WTC11 (cell line): Measurements from ENCODE around the gene LIMS1.
"Not testable (repeated sequence)": the region's sequence is repeated elsewhere in the genome, so short reads cannot be mapped to it uniquely, and the experiment has no call there.

ENCODE experiments used
- ATF1 ChIP-seq: sonication (generic); formaldehyde crosslinking; IDR thresholded peaks from 2 replicates; pipeline ENCODE4 v1.8.1; 2023; ENCODE audit warnings: mild to moderate bottlenecking, moderate library complexity, missing genetic modification reagents
- CREM ChIP-seq: sonication (generic); formaldehyde crosslinking; IDR thresholded peaks from 2 replicates; pipeline ENCODE4 v1.8.1; 2022; ENCODE audit warnings: mild to moderate bottlenecking, missing genetic modification reagents, moderate library complexity
- FOXK1 ChIP-seq: sonication (generic); formaldehyde crosslinking; IDR thresholded peaks from 2 replicates; pipeline ENCODE4 v1.8.0; 2022; ENCODE audit warnings: mild to moderate bottlenecking, moderate library complexity, missing genetic modification reagents
- NR2C2 ChIP-seq: sonication (generic); formaldehyde crosslinking; IDR thresholded peaks from 2 replicates; pipeline ENCODE4 v1.8.0; 2022; ENCODE audit warnings: mild to moderate bottlenecking, missing genetic modification reagents
- TEAD1 ChIP-seq: sonication (generic); formaldehyde crosslinking; IDR thresholded peaks from 2 replicates; pipeline ENCODE4 v1.8.0; 2022; ENCODE audit warnings: mild to moderate bottlenecking, missing genetic modification reagents
- ZNF263 ChIP-seq: sonication (generic); formaldehyde crosslinking; IDR thresholded peaks from 2 replicates; pipeline ENCODE4 v1.8.1; 2022; ENCODE audit warnings: low read depth, mild to moderate bottlenecking, moderate library complexity, missing genetic modification reagents
- TF ChIP-seq, protein P1 (sequence below): fragments of 200-600 bp; IDR thresholded peaks from 2 replicates; pipeline ENCODE4 v1.8.0; 2022; ENCODE audit warnings: antibody characterized with exemption
- TF ChIP-seq, protein P2 (sequence below): sonication (generic); formaldehyde crosslinking; IDR thresholded peaks from 2 replicates; pipeline ENCODE4 v1.8.0; 2022; ENCODE audit warnings: mild to moderate bottlenecking, missing genetic modification reagents
- TF ChIP-seq, protein P3 (sequence below): sonication (generic); formaldehyde crosslinking; IDR thresholded peaks from 2 replicates; pipeline ENCODE4 v1.8.0; 2022; ENCODE audit warnings: mild to moderate bottlenecking, missing genetic modification reagents
- TF ChIP-seq, protein P4 (sequence below): sonication (generic); formaldehyde crosslinking; IDR thresholded peaks from 2 replicates; pipeline ENCODE4 v1.8.1; 2023; ENCODE audit warnings: mild to moderate bottlenecking, missing genetic modification reagents, borderline replicate concordance
- TF ChIP-seq, protein P5 (sequence below): sonication (generic); formaldehyde crosslinking; IDR thresholded peaks from 2 replicates; pipeline ENCODE4 v1.8.0; 2023; ENCODE audit warnings: missing genetic modification reagents, mild to moderate bottlenecking, borderline replicate concordance
- TF ChIP-seq, protein P6 (sequence below): sonication (generic); formaldehyde crosslinking; IDR thresholded peaks from 2 replicates; pipeline ENCODE4 v1.8.1; 2022; ENCODE audit warnings: mild to moderate bottlenecking, missing genetic modification reagents, moderate library complexity, borderline replicate concordance
- TF ChIP-seq, protein P7 (sequence below): sonication (generic); formaldehyde crosslinking; conservative IDR thresholded peaks from 2 replicates; pipeline ENCODE4 v1.8.1; 2022; ENCODE audit warnings: mild to moderate bottlenecking, missing genetic modification reagents

DNA sequence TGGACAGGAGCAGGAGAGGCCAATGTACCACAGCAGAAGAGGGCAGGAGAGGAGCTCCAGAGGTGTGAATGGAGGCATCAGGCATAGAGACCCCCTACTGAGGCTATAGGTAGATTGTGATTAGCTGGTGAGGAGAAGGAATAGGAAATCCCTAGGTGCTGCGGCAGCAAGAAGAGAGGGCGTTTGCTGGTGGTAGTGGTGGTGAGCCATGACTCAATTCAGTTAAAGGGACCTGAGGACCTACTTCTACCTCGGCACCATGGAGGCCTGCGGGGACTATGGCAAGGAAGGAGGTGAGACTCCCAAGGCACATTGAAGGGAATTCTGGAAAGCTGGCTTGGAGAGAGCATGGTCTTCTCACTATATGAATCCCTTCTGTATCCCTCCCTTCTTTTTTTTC lies 127.2 kb downstream of the LIMS1 start:
- TF ChIP-seq, protein P1, sequence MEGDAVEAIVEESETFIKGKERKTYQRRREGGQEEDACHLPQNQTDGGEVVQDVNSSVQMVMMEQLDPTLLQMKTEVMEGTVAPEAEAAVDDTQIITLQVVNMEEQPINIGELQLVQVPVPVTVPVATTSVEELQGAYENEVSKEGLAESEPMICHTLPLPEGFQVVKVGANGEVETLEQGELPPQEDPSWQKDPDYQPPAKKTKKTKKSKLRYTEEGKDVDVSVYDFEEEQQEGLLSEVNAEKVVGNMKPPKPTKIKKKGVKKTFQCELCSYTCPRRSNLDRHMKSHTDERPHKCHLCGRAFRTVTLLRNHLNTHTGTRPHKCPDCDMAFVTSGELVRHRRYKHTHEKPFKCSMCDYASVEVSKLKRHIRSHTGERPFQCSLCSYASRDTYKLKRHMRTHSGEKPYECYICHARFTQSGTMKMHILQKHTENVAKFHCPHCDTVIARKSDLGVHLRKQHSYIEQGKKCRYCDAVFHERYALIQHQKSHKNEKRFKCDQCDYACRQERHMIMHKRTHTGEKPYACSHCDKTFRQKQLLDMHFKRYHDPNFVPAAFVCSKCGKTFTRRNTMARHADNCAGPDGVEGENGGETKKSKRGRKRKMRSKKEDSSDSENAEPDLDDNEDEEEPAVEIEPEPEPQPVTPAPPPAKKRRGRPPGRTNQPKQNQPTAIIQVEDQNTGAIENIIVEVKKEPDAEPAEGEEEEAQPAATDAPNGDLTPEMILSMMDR = not testable (repeated sequence)
- TF ChIP-seq, protein P2, sequence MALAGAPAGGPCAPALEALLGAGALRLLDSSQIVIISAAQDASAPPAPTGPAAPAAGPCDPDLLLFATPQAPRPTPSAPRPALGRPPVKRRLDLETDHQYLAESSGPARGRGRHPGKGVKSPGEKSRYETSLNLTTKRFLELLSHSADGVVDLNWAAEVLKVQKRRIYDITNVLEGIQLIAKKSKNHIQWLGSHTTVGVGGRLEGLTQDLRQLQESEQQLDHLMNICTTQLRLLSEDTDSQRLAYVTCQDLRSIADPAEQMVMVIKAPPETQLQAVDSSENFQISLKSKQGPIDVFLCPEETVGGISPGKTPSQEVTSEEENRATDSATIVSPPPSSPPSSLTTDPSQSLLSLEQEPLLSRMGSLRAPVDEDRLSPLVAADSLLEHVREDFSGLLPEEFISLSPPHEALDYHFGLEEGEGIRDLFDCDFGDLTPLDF = not testable (repeated sequence)
- TF ChIP-seq, protein P3, sequence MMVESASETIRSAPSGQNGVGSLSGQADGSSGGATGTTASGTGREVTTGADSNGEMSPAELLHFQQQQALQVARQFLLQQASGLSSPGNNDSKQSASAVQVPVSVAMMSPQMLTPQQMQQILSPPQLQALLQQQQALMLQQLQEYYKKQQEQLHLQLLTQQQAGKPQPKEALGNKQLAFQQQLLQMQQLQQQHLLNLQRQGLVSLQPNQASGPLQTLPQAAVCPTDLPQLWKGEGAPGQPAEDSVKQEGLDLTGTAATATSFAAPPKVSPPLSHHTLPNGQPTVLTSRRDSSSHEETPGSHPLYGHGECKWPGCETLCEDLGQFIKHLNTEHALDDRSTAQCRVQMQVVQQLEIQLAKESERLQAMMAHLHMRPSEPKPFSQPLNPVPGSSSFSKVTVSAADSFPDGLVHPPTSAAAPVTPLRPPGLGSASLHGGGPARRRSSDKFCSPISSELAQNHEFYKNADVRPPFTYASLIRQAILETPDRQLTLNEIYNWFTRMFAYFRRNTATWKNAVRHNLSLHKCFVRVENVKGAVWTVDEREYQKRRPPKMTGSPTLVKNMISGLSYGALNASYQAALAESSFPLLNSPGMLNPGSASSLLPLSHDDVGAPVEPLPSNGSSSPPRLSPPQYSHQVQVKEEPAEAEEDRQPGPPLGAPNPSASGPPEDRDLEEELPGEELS (CRISPR knock-in tag) = not testable (repeated sequence)
- not testable (repeated sequence) for TF ChIP-seq FOXK1, CREM, ZNF263, TEAD1, ATF1, NR2C2 (CRISPR knock-in tag)
- TF ChIP-seq, protein P4, sequence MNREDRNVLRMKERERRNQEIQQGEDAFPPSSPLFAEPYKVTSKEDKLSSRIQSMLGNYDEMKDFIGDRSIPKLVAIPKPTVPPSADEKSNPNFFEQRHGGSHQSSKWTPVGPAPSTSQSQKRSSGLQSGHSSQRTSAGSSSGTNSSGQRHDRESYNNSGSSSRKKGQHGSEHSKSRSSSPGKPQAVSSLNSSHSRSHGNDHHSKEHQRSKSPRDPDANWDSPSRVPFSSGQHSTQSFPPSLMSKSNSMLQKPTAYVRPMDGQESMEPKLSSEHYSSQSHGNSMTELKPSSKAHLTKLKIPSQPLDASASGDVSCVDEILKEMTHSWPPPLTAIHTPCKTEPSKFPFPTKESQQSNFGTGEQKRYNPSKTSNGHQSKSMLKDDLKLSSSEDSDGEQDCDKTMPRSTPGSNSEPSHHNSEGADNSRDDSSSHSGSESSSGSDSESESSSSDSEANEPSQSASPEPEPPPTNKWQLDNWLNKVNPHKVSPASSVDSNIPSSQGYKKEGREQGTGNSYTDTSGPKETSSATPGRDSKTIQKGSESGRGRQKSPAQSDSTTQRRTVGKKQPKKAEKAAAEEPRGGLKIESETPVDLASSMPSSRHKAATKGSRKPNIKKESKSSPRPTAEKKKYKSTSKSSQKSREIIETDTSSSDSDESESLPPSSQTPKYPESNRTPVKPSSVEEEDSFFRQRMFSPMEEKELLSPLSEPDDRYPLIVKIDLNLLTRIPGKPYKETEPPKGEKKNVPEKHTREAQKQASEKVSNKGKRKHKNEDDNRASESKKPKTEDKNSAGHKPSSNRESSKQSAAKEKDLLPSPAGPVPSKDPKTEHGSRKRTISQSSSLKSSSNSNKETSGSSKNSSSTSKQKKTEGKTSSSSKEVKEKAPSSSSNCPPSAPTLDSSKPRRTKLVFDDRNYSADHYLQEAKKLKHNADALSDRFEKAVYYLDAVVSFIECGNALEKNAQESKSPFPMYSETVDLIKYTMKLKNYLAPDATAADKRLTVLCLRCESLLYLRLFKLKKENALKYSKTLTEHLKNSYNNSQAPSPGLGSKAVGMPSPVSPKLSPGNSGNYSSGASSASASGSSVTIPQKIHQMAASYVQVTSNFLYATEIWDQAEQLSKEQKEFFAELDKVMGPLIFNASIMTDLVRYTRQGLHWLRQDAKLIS (CRISPR knock-in tag) = not testable (repeated sequence)
- TF ChIP-seq, protein P5, sequence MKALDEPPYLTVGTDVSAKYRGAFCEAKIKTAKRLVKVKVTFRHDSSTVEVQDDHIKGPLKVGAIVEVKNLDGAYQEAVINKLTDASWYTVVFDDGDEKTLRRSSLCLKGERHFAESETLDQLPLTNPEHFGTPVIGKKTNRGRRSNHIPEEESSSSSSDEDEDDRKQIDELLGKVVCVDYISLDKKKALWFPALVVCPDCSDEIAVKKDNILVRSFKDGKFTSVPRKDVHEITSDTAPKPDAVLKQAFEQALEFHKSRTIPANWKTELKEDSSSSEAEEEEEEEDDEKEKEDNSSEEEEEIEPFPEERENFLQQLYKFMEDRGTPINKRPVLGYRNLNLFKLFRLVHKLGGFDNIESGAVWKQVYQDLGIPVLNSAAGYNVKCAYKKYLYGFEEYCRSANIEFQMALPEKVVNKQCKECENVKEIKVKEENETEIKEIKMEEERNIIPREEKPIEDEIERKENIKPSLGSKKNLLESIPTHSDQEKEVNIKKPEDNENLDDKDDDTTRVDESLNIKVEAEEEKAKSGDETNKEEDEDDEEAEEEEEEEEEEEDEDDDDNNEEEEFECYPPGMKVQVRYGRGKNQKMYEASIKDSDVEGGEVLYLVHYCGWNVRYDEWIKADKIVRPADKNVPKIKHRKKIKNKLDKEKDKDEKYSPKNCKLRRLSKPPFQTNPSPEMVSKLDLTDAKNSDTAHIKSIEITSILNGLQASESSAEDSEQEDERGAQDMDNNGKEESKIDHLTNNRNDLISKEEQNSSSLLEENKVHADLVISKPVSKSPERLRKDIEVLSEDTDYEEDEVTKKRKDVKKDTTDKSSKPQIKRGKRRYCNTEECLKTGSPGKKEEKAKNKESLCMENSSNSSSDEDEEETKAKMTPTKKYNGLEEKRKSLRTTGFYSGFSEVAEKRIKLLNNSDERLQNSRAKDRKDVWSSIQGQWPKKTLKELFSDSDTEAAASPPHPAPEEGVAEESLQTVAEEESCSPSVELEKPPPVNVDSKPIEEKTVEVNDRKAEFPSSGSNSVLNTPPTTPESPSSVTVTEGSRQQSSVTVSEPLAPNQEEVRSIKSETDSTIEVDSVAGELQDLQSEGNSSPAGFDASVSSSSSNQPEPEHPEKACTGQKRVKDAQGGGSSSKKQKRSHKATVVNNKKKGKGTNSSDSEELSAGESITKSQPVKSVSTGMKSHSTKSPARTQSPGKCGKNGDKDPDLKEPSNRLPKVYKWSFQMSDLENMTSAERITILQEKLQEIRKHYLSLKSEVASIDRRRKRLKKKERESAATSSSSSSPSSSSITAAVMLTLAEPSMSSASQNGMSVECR = not testable (repeated sequence)
- TF ChIP-seq, protein P6, sequence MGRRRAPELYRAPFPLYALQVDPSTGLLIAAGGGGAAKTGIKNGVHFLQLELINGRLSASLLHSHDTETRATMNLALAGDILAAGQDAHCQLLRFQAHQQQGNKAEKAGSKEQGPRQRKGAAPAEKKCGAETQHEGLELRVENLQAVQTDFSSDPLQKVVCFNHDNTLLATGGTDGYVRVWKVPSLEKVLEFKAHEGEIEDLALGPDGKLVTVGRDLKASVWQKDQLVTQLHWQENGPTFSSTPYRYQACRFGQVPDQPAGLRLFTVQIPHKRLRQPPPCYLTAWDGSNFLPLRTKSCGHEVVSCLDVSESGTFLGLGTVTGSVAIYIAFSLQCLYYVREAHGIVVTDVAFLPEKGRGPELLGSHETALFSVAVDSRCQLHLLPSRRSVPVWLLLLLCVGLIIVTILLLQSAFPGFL (CRISPR knock-in tag) = not testable (repeated sequence)
- TF ChIP-seq, protein P7, sequence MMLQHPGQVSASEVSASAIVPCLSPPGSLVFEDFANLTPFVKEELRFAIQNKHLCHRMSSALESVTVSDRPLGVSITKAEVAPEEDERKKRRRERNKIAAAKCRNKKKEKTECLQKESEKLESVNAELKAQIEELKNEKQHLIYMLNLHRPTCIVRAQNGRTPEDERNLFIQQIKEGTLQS (CRISPR knock-in tag) = not testable (repeated sequence)
